ENCODE results near the gene SRP9.

DNA sequence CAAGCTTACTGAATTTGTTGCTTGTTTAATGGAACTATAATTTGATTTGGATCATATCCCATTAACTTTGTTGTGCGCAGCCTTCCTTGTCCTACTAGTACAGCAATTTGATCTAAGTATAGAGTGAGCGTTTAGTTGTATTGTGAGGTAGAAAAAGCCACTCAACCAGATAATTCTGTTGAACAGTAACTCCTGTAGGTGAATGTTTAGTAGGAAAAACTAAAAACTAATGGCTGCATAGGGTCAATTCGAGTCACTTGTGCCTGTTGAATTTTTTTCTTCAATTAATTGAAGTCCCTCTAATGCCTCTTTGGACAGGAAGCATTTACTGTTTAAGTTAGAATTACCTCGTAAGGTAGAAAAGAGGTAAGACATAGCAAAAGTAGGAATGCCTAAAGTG lies 17.3 kb downstream of the SRP9 start:
- TF ChIP-seq, protein P1, sequence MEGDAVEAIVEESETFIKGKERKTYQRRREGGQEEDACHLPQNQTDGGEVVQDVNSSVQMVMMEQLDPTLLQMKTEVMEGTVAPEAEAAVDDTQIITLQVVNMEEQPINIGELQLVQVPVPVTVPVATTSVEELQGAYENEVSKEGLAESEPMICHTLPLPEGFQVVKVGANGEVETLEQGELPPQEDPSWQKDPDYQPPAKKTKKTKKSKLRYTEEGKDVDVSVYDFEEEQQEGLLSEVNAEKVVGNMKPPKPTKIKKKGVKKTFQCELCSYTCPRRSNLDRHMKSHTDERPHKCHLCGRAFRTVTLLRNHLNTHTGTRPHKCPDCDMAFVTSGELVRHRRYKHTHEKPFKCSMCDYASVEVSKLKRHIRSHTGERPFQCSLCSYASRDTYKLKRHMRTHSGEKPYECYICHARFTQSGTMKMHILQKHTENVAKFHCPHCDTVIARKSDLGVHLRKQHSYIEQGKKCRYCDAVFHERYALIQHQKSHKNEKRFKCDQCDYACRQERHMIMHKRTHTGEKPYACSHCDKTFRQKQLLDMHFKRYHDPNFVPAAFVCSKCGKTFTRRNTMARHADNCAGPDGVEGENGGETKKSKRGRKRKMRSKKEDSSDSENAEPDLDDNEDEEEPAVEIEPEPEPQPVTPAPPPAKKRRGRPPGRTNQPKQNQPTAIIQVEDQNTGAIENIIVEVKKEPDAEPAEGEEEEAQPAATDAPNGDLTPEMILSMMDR (optimal IDR thresholded peaks at IDR 0.05 in 1 of 3, IDR thresholded peaks at IDR 0.05 in 1 of 3, conservative IDR thresholded peaks at IDR 0.05 in 1 of 3; ENCODE audit: extremely low read depth in 1 of 3, insufficient read depth in 2 of 3, low read length in 3 of 3), result no peak
- TF ChIP-seq EZH2 (IDR thresholded peaks at IDR 0.05; ENCODE audit: low read length), result no peak
